Measurements from ENCODE around the gene PTGR2. TPM values are rescaled to one million over a fixed set of nuclear protein-coding genes. Genes with fewer than 3 reads are reported as not detected.

PTGR2 gene
- total RNA-seq, 1 experiment from 2014 or later: 6.7 TPM

DNA sequence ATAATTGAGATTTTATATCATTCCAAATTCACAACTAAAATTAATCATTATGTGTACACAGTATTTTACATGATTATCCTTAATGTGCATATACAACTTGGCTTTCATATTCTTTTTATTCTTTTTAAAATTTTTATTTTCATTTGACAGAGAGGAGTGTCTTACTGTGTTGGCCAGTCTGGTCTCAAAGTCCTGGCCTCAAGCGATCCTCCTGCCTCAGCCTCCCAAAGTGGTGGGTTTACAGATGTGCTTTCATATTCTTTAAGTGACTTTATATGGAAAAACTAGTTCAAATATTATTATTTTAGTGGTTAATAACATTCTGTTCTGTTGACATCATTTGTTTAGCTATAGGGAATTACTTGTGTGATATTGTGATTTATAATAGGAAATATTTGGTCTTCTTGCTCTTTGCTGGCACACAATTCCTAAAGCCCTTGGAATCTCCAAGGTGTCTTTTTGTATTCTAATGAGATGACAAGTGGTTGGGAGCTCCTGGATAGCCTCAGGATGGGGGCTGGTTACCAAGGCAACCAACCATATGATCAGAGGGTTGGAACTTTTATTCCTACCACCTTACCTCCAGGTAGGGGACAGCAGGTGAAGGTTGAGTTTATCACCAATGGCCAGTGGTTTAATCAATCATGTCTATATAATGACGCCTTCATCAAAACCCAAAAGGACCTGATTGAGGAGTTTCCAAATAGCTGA is 19.0 kb downstream of the PTGR2 start:
- Histone ChIP-seq H2BK120ac (ENCODE audit: low read depth, low read length, poor library complexity, severe bottlenecking) (no peak overlapping the region), H3K27ac (ENCODE audit: insufficient read length, low read depth, low read length) (no peak overlapping the region), H3K18ac (ENCODE audit: insufficient read length, low read depth, low read length) (no peak overlapping the region), H3K79me1 (ENCODE audit: insufficient read depth, low read depth, low read length, poor library complexity, severe bottlenecking) (no peaks in the 10 kb centered on the region), H3K9me3 (ENCODE audit: control insufficient read depth, low read depth, low read length) (no peaks in the 10 kb centered on the region), H4K5ac (ENCODE audit: insufficient read length, low read depth, low read length) (no peak overlapping the region), H3K79me2 (ENCODE audit: insufficient read depth, low read length) (no peaks in the 10 kb centered on the region; the same call in 1 of the 2 replicates), H3K4me2 (ENCODE audit: insufficient read depth, insufficient read length, low read length) (no peak overlapping the region), H2BK20ac (ENCODE audit: low read depth, low read length, poor library complexity, severe bottlenecking) (no peak overlapping the region), H2BK5ac (ENCODE audit: insufficient read length, low read length) (no peak overlapping the region), H3K27me3 (ENCODE audit: insufficient read depth, low read length) (no peaks in the 10 kb centered on the region), H3T11ph (ENCODE audit: low read length) (no peak overlapping the region), H3K14ac (ENCODE audit: insufficient read depth, low read length) (no peak overlapping the region), H2AFZ (ENCODE audit: low read length) (no peak overlapping the region), H2BK15ac (ENCODE audit: low read depth, low read length) (no peak overlapping the region), H2BK12ac (ENCODE audit: insufficient read length, low read depth, low read length) (no peak overlapping the region), H3K56ac (ENCODE audit: insufficient read length, low read depth, low read length) (no peak overlapping the region), H3K4ac (ENCODE audit: low read depth, low read length) (no peak overlapping the region), H3K23ac (ENCODE audit: insufficient read length, low read depth, low read length) (no peak overlapping the region), H4K8ac (replicated peaks; ENCODE audit: insufficient read length, low read depth, low read length) (no peak overlapping the region), H4K91ac (ENCODE audit: insufficient read length, low read depth, low read length) (no peak overlapping the region), H4K20me1 (ENCODE audit: control insufficient read depth, insufficient read depth, insufficient read length) (no peaks in the 10 kb centered on the region), H3K4me1 (ENCODE audit: insufficient read depth, low read length) (no peaks in the 10 kb centered on the region), H3K9ac (ENCODE audit: extremely low read depth, insufficient read length, low read length) (no peak overlapping the region), H2AK5ac (ENCODE audit: insufficient read length, low read length) (no peak overlapping the region), H3K23me2 (ENCODE audit: insufficient read length, low read depth, low read length, poor library complexity, severe bottlenecking) (no peaks in the 10 kb centered on the region)
- no peaks in the 10 kb centered on the region for H3K9me3 Mint-ChIP-seq
- peaks cover 4 to 5% of the 10 kb centered on the region in 2 experiments; a peak in 3 of 4 replicates for H3K4me1 Mint-ChIP-seq
- no CpG with 5 or more reads among the region's 2 CpGs for WGBS (ENCODE audit: extremely low coverage, insufficient read length, low lambda C conversion rate)
- H3K27ac Mint-ChIP-seq: peak overlapping the region in 2 of 3 experiments; percentile 53 to 72; a peak in 2 of 7 replicates
- no peaks in the 10 kb centered on the region for H3K27me3 Mint-ChIP-seq (ENCODE audit: low read depth)
- peak; percentile 38 for DNase-seq
- TF ChIP-seq, protein P1, sequence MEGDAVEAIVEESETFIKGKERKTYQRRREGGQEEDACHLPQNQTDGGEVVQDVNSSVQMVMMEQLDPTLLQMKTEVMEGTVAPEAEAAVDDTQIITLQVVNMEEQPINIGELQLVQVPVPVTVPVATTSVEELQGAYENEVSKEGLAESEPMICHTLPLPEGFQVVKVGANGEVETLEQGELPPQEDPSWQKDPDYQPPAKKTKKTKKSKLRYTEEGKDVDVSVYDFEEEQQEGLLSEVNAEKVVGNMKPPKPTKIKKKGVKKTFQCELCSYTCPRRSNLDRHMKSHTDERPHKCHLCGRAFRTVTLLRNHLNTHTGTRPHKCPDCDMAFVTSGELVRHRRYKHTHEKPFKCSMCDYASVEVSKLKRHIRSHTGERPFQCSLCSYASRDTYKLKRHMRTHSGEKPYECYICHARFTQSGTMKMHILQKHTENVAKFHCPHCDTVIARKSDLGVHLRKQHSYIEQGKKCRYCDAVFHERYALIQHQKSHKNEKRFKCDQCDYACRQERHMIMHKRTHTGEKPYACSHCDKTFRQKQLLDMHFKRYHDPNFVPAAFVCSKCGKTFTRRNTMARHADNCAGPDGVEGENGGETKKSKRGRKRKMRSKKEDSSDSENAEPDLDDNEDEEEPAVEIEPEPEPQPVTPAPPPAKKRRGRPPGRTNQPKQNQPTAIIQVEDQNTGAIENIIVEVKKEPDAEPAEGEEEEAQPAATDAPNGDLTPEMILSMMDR (conservative IDR thresholded peaks at IDR 0.05): no peak
- peaks cover 6 to 13% (median 12%) of the 10 kb centered on the region in 3 experiments; a peak in 6 of 7 replicates for H3K36me3 Mint-ChIP-seq (ENCODE audit: insufficient read depth in 1 of 3, low read depth in 3 of 3)
- H3K4me3 Mint-ChIP-seq: no peak overlapping the region
